Stimulated activated CD4-positive, alpha-beta T cell treated with anti-CD3 and anti-CD28 coated beads, Interleukin-4, amount 100 ng/mL, for 48 hours (primary cell): ENCODE results near the gene POLDIP2.

ENCODE experiments used
- DNase-seq, 2 donors: peaks; one replicate each; pipeline ENCODE4 v3.0.0-alpha.2; 2020; ENCODE audit warnings: low read depth in 2 of 2

Gene POLDIP2

DNA sequence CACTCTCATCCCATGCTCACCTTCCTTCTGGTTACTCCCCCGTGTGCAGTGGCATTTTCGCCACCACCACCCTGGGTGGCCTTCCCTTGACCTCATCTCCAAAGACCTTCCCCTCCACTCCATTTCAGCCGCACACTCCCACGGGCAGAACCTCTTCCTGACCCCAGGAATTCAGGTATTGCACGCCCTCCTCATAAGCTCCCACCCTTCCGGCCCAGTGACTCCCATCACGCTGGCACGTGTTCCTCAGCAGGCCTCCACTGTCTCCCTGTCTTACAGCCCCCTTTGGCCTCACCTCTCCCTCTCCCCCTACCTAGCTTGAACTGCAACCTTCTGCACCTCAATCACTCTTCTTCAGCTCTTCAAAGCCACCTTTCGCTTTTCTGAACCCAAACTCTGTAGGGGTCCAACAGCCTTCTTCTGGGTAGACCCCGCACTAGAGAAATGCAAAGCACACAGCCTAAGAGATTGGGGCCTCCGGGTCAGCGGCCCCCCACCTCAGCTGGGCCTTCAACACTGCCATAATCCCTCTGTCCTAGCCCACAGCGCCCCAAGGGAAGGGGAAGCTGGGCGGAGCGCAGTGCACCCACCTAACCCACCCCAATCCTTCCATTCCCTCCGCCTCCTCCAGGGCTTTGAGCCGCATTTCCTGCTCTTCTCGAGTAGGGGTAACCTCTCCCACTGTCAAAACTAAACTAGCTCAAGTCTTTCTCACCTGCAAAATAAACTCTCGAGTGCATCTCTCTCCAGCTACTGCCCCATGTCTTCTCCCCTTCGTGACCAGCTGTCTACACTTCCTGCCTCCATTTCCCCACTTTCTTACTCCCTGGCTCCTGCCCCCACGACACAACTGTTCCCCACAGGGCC is 40.0 kb downstream of the POLDIP2 start:
- DNase-seq, result no peak

DNA sequence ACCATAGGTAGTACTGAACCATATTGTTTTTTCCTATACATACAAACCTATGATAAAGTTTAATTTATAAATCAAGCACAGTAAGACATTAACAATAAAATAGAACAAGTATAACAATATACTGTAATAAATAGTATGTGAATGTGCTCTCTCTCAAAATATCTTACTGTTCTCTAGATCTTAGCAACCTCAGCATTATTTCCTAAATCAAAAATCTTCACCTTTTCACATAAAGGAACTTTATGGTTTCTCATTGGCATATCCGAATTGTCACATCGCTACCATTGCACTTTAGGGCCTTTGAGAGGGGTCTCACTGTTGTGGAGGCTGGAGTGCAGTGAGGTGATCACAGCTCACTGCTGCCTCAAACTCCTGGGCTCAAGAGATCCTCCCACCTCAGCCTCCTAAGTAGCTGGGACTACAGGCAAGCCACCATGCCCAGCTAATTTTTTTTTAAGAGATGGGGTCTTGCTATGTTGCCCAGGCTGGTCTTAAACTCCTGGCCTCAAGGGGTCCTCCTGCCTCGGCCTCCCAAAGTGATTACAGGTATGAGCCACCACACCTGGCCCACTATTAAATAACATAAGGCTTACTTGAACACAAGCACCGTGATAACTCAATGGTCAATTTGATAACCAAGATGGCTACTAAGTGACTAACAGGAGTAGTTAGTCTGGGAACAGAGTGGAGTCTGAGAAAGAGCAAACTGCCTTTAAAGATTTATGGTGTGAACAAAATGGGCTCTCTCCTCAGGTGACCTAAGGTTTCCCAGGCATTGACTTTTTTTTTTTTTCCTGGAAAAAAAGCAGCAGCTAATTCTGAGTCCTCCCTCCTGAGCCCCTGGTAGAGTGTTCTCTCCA is 41.3 kb downstream of the POLDIP2 start:
- DNase-seq, result no peak

- DNase-seq, result no peak
Measured at GRCh38 chr17:28313841-28314240, 43.5 kb downstream of the POLDIP2 start.

- no peak for DNase-seq
Measured at GRCh38 chr17:28306954-28307401, 50.3 kb downstream of the POLDIP2 start.

- DNase-seq, result no peak
Measured at GRCh38 chr17:28298449-28298848, 58.9 kb downstream of the POLDIP2 start.
